GM18519 (cell line): ENCODE results near the gene C16orf92.
A peak's percentile ranks its signal among the peaks of the same experiment; 100 is the strongest.

Experiments used
- ATAC-seq: cut with Tn5 transposase; IDR thresholded peaks from one replicate; pipeline ENCODE4 v1.9.1; 2021; ENCODE audit warnings: mild to moderate bottlenecking, moderate library complexity; ENCODE audit not compliant: unreplicated experiment, low FRiP score

Gene C16orf92, protein sequence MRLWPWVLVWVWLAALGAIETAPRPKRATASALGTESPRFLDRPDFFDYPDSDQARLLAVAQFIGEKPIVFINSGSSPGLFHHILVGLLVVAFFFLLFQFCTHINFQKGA

DNA sequence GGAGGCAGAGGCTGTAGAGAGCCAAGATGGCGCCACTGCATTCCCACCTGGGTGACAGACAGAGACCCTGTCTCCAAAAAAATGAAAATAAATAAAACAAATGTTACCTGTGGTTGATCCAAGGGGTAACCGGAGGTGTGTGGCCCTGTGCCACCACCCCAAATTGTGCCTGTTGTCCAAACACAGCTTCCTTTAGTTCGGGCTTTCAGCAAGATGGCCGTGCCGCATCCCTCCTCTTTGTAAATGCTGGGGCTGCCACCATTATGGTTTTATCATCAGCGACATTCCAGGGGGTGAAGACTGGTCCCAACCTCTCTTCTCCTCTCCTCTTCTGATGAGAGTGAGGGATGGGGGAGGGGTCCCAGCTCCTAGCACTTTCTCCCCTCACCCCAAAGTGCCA, at the start of gene C16orf92:
C16orf92 (plus strand) TSS at position 312 of the 400 bp plus-strand sequence. CDS start 143 bp downstream, outside the sequence.
- no peak for ATAC-seq

DNA sequence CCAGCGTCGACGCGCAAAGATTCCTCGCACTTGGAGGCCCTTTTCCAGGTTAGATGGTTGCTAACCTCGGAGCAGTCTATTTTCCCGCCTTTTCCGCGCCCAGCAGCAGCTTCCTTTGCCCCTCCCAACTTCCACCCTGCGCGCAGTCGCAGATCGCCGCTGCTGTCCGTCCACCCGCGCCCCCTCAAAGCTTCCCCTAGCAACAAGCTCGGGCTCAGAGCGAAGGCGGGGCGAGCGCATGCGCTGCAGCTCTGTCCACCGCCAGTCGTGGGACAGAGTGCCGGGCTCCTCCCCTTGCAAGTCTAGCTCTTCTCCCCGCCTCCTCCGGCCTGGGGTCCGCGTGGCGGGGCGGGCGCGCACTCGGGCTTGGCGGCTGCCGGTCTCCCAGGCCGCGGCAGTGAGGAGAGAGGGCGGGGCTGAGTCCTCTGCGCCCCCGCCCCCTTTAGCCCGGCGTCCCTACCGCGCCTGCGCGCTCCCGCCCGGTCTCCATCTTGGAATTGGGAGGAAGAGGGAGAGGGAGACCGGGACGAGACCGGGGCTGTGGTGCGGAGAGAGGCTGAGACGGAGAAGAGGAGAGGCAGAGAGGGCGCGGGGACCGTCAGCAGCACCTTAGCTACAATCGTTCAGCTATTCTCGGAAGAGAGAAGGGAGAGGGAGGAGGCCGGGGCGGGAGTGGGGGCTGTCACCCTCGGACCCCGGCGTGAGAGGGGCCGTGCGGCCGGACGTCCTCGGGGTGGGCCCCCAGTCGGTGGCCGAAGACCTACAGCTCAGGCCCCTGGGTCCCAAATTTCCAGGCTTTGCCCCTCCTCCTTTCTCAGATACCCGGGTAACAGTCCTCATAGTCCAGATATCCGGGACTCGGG, 49.4 kb upstream of the C16orf92 start, which contains the start of gene TAOK2:
TAOK2 (plus strand) TSS at position 485 of the 863 bp plus-strand sequence. CDS start 3,905 bp downstream, outside the sequence.
- peak; percentile 68 for ATAC-seq

GRCh38 chr16:29974291-29975133, 48.5 kb upstream of the C16orf92 start:
- no peak for ATAC-seq

GRCh38 chr16:29975134-29975538, 47.9 kb upstream of the C16orf92 start:
- no peak for ATAC-seq

- ATAC-seq = no peak
These were observed 47.0 kb upstream of the C16orf92 start for GRCh38 chr16:29975811-29976511.

DNA sequence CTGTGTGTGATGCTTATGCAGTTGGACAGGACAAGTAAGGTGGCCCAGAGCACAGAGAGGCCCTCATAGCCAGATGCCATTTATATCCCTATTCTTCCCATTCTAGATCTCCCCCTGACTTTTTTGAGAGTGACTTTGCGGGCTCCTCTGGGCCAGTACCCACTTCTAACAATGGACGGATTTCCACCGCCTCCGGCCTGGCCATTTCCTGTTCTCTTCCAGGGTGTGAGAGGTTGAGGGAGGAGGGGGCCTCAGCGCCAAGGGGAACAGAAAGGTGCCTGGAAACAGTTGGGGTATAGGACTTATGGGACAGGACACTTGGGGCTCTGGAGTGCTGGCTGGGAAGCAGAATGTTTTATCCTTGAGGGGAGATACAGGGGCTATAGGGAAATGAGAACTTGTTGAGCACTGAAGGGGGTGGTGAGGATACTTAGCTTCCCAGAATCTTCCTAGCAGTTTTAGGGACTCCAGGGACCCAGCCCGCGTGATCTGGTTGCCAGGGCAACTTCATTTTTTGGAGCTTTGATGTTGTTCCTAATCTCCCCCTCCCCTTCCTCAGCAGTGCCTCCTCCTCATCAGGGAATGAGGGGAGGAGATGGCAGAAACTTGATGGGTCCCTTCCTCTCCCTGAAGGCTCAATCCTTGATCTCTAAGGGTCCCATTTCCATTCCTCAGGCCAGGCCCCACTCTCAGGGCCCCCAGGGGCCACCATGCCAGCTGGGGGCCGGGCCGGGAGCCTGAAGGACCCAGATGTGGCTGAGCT, 45.8 kb upstream of the C16orf92 start:
- no peak for ATAC-seq

DNA sequence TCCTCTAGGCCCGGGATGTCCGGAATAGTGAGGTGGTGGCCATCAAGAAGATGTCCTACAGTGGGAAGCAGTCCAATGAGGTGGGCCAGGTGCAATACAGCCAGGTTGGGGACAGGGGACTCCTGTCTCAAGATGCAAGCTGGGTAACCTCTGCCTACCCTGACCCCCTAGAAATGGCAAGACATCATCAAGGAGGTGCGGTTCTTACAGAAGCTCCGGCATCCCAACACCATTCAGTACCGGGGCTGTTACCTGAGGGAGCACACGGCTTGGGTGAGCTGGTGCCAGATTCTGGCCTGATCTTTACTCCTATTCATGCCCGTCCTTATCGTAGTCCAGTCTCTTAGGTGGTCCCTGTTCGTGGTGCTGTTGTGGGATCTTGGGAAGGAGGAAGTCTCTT, 44.9 kb upstream of the C16orf92 start:
- ATAC-seq = no peak

- ATAC-seq = no peak
These were observed 44.3 kb upstream of the C16orf92 start for GRCh38 chr16:29978564-29979270.

- no peak for ATAC-seq
These were observed 40.2 kb upstream of the C16orf92 start for GRCh38 chr16:29982560-29983419.

GRCh38 chr16:29983420-29984136, 39.4 kb upstream of the C16orf92 start:
- no peak for ATAC-seq

GRCh38 chr16:29984137-29984763, 38.7 kb upstream of the C16orf92 start:
- no peak for ATAC-seq

GRCh38 chr16:29984764-29985147, 38.2 kb upstream of the C16orf92 start:
- ATAC-seq = no peak

- no peak for ATAC-seq
These were observed 37.7 kb upstream of the C16orf92 start for GRCh38 chr16:29985271-29985811.

GRCh38 chr16:29986231-29986630, 36.8 kb upstream of the C16orf92 start:
- no peak for ATAC-seq

DNA sequence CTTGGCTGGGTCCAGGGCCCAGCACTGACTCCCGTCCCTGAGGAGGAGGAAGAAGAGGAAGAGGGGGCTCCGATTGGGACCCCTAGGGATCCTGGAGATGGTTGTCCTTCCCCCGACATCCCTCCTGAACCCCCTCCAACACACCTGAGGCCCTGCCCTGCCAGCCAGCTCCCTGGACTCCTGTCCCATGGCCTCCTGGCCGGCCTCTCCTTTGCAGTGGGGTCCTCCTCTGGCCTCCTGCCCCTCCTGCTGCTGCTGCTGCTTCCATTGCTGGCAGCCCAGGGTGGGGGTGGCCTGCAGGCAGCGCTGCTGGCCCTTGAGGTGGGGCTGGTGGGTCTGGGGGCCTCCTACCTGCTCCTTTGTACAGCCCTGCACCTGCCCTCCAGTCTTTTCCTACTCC, 36.1 kb upstream of the C16orf92 start:
- no peak for ATAC-seq

DNA sequence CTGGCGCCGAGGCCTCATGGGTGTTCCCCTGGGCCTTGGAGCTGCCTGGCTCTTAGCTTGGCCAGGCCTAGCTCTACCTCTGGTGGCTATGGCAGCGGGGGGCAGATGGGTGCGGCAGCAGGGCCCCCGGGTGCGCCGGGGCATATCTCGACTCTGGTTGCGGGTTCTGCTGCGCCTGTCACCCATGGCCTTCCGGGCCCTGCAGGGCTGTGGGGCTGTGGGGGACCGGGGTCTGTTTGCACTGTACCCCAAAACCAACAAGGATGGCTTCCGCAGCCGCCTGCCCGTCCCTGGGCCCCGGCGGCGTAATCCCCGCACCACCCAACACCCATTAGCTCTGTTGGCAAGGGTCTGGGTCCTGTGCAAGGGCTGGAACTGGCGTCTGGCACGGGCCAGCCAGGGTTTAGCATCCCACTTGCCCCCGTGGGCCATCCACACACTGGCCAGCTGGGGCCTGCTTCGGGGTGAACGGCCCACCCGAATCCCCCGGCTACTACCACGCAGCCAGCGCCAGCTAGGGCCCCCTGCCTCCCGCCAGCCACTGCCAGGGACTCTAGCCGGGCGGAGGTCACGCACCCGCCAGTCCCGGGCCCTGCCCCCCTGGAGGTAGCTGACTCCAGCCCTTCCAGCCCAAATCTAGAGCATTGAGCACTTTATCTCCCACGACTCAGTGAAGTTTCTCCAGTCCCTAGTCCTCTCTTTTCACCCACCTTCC, 35.5 kb upstream of the C16orf92 start:
- ATAC-seq = no peak
